Body of pancreas (tissue), 4 donors: Measurements from ENCODE around the gene PDCD1LG2.

ENCODE experiments used
- POLR2A ChIP-seq, 3 donors: fragments of 450-650 bp; IDR thresholded peaks; one replicate each; pipeline ENCODE4 v1.6.1; 2016; ENCODE audit warnings: antibody characterized with exemption in 3 of 3, mild to moderate bottlenecking in 2 of 3
- TF ChIP-seq, protein P1 (sequence below), 7 experiments: fragments of 450-650 bp in 4 of 7; fragments of 200-600 bp in 3 of 7; sonication (generic) in 3 of 7; IDR thresholded peaks; one replicate each; pipeline ENCODE4 v1.5.1; 2016 to 2019; ENCODE audit warnings: antibody characterized with exemption in 7 of 7

DNA sequence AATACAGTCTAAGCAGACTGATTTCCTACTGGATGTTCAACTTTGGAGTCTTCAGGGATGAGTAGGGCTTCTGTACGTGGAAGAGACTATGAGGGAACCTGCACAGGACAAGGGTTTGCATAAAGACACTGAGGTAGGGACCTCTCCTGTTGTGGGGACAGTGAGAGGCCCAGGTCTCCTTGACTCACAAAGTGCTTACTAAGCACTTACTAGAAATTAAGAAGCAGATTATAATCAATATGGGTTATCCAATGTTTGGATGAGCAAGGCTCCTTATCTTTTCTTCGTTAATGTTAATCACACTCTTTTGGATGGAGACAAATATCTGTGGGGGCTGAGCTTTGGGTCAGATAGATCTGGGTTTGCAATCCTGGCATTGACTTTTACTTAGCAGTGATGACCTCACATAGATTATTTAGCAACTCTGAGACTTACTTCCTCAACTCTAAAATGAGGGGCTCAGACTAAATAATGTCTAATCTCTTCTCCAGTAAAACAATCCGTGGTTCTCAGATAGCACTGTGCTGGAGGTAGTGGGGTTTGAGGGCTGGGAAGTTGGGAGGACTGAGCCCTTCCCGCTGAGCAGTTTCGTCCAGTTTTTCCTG lies 45.9 kb downstream of the PDCD1LG2 start:
- TF ChIP-seq POLR2A (IDR thresholded peaks at IDR 0.05): no peak
- TF ChIP-seq, protein P1, sequence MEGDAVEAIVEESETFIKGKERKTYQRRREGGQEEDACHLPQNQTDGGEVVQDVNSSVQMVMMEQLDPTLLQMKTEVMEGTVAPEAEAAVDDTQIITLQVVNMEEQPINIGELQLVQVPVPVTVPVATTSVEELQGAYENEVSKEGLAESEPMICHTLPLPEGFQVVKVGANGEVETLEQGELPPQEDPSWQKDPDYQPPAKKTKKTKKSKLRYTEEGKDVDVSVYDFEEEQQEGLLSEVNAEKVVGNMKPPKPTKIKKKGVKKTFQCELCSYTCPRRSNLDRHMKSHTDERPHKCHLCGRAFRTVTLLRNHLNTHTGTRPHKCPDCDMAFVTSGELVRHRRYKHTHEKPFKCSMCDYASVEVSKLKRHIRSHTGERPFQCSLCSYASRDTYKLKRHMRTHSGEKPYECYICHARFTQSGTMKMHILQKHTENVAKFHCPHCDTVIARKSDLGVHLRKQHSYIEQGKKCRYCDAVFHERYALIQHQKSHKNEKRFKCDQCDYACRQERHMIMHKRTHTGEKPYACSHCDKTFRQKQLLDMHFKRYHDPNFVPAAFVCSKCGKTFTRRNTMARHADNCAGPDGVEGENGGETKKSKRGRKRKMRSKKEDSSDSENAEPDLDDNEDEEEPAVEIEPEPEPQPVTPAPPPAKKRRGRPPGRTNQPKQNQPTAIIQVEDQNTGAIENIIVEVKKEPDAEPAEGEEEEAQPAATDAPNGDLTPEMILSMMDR (IDR thresholded peaks at IDR 0.05): no peak
